Right ventricle myocardium superior (tissue), 1 donor: Measurements from ENCODE around the gene RHOC. TPM values are rescaled to one million over a fixed set of nuclear protein-coding genes. Genes with fewer than 3 reads are reported as not detected.

ENCODE experiments used
- ATAC-seq: fragments of 200-7000 bp; cut with Tn5 transposase; one replicate; pipeline ENCODE4 v1.9.1; 2020; ENCODE audit warnings: mild to moderate bottlenecking; ENCODE audit not compliant: poor library complexity
- DNase-seq: peaks from one replicate; pipeline ENCODE4 v3.0.0-alpha.2; 2020
- intact Hi-C: fragments of 100-400 bp; cut with DNase I; formaldehyde crosslinking; loops from one replicate; pipeline ENCODE4 v1.11.2; 2022
- total RNA-seq: library from RNA; stranded (reverse); fragmentation: NEBNext Ultra II Directional; extraction: Animal tissue kit (Norgen Biotek cat#: 25700); gene quantifications from one replicate; pipeline ENCODE4 v1.2.1, GENCODE V29; 2021
- donor health status: DM: no; HTN: yes; CAD: no; lungs with severe emphysema.

The RHOC gene
- total RNA-seq, 1 donor from 2014 or later, result 98.2 TPM

- peak; percentile 92 for DNase-seq
- ATAC-seq, result peak; percentile 84
- intact Hi-C loops, result loop anchor here (2.0 to 5.0 kb wide), 2 partner anchors 33 to 85 kb away; partner anchors contain the start of gene MOV10
Measured at GRCh38 chr1:112707221-112708001, 484 bp upstream of the RHOC start.

- peak; percentile 89 for DNase-seq
- intact Hi-C loops, result loop anchor here (5.0 kb wide), 1 partner anchor 83 kb away; no protein-coding TSS in a partner anchor
- peak; percentile 53 for ATAC-seq
Measured at GRCh38 chr1:112704934-112705627, 1.8 kb downstream of the RHOC start.

GRCh38 chr1:112704391-112704933, 2.5 kb downstream of the RHOC start:
- ATAC-seq (no peak), DNase-seq (no peak)
- intact Hi-C loops, result no loop called here

GRCh38 chr1:112703706-112704105, 3.2 kb downstream of the RHOC start:
- DNase-seq, result no peak

GRCh38 chr1:112702420-112703261, 4.3 kb downstream of the RHOC start:
- ATAC-seq, result no peak
- no peak for DNase-seq
- intact Hi-C loops, result no loop called here

More at GRCh38 chr1:112703706-112704105, 3.2 kb downstream of the RHOC start:
- intact Hi-C loops, result no loop called here
- no peak for ATAC-seq

- ATAC-seq, result no peak
- DNase-seq, result no peak
- intact Hi-C loops, result no loop called here
Measured at GRCh38 chr1:112702067-112702395, 4.9 kb downstream of the RHOC start.

GRCh38 chr1:112701227-112702066, 5.5 kb downstream of the RHOC start:
- intact Hi-C loops, result no loop called here
- no peak for DNase-seq
- no peak for ATAC-seq

- intact Hi-C loops, result no loop called here
- ATAC-seq, result peak; percentile 82
- DNase-seq, result peak; percentile 99
Measured at GRCh38 chr1:112700290-112701226, 6.4 kb downstream of the RHOC start.

GRCh38 chr1:112699425-112700144, 7.3 kb downstream of the RHOC start:
- ATAC-seq, result no peak
- DNase-seq, result no peak
- intact Hi-C loops, result no loop called here

GRCh38 chr1:112698366-112699310, 8.3 kb downstream of the RHOC start:
- ATAC-seq (peak; percentile 3), DNase-seq (peak; percentile 66)
- intact Hi-C loops, result no loop called here

- intact Hi-C loops, result no loop called here
- ATAC-seq, result no peak
- no peak for DNase-seq
Measured at GRCh38 chr1:112697781-112698201, 9.1 kb downstream of the RHOC start.

- intact Hi-C loops, result no loop called here
- DNase-seq, result no peak
- ATAC-seq, result no peak
Measured at GRCh38 chr1:112696578-112697314, 10.2 kb downstream of the RHOC start.

- no peak for DNase-seq
- intact Hi-C loops, result no loop called here
- ATAC-seq, result no peak
Measured at GRCh38 chr1:112695276-112695675, 11.7 kb downstream of the RHOC start.

- no peak for DNase-seq
- intact Hi-C loops, result no loop called here
- no peak for ATAC-seq
Measured at GRCh38 chr1:112694363-112694929, 12.5 kb downstream of the RHOC start.
